Kidney (tissue), 14 donors: ENCODE data around the gene PDE3B. TPM values are rescaled to one million over a fixed set of nuclear protein-coding genes. Genes with fewer than 3 reads are reported as not detected.
"Not testable (repeated sequence)": the region's sequence is repeated elsewhere in the genome, so short reads cannot be mapped to it uniquely, and the experiment has no call there.

Experiments
- DNase-seq, 5 donors: peaks; one replicate each; pipeline ENCODE4 v3.0.0-alpha.2; 2013 to 2020
- FAIRE-seq: peaks from 2 replicates; lab custom pipeline; 2012; peaks lifted over from hg19 to GRCh38; lab: Jason Lieb, UNC
- H3K27ac ChIP-seq, 2 donors: one replicate each; pipeline ENCODE4 v1.7.0; 2013; ENCODE audit warnings: low read depth in 2 of 2, low read length in 2 of 2, inconsistent platforms in 1 of 2
- H3K27me3 ChIP-seq: one replicate; pipeline ENCODE4 v1.7.1; 2013; ENCODE audit warnings: low read length, inconsistent platforms; ENCODE audit not compliant: control insufficient read depth, insufficient read depth
- H3K36me3 ChIP-seq, 3 donors: one replicate each; pipeline versions ENCODE4 v1.7.0 to v1.7.1; 2013; ENCODE audit warnings: low read length in 3 of 3, control low read depth in 1 of 3, inconsistent platforms in 1 of 3; ENCODE audit not compliant: insufficient read depth in 3 of 3, control insufficient read depth in 2 of 3
- H3K4me1 ChIP-seq, 3 donors: one replicate each; pipeline versions ENCODE4 v1.7.0 to v1.7.1; 2013; ENCODE audit warnings: low read length in 3 of 3, inconsistent platforms in 1 of 3, low read depth in 1 of 3; ENCODE audit not compliant: control insufficient read depth in 2 of 3, insufficient read depth in 2 of 3
- H3K4me3 ChIP-seq, 3 donors: one replicate each; pipeline versions ENCODE4 v1.7.0 to v1.8.1; 2013; ENCODE audit warnings: low read length in 3 of 3, control low read depth in 1 of 3, inconsistent platforms in 1 of 3
- H3K9ac ChIP-seq, 3 donors: one replicate each; pipeline versions ENCODE4 v1.7.0 to v1.7.1; 2013; ENCODE audit warnings: low read length in 3 of 3, control low read depth in 1 of 3, inconsistent platforms in 1 of 3
- H3K9me3 ChIP-seq, 3 donors: one replicate each; pipeline versions ENCODE4 v1.7.0 to v1.7.1; 2013; ENCODE audit warnings: low read length in 3 of 3, control low read depth in 1 of 3, inconsistent platforms in 1 of 3; ENCODE audit not compliant: control insufficient read depth in 2 of 3, insufficient read depth in 1 of 3
- CTCF ChIP-seq: IDR thresholded peaks from 3 replicates; pipeline ENCODE4 v1.5.1; 2012; ENCODE audit warnings: mild to moderate bottlenecking, moderate library complexity, borderline replicate concordance; ENCODE audit not compliant: insufficient read depth; ENCODE audit errors: extremely low read depth
- intact Hi-C: fragments of 100-400 bp; cut with DNase I; formaldehyde crosslinking; loops from one replicate; pipeline ENCODE4 v1.11.1; 2022
- polyA plus RNA-seq: library from polyadenylated mRNA; stranded (reverse); fragments of 350-450 nt; fragmentation: Illumina TruSeq; extraction: RNeasy Lipid Tissue Mini Kit (QIAGEN cat#74804); gene quantifications from one replicate; pipeline ENCODE4 v1.2.3, GENCODE V29; 2014; ENCODE audit warnings: low read depth, low replicate concordance; ENCODE audit not compliant: insufficient read depth
- total RNA-seq: library from RNA; stranded (reverse); fragmentation: NEBNext Ultra II Directional; extraction: Animal tissue kit (Norgen Biotek cat#: 25700); gene quantifications from one replicate; pipeline ENCODE4 v1.2.1, GENCODE V29; 2021
- donor health status: control.
- donor health status: control.
- donor health status: control.
- donor health status: control.
- donor health status: control.
- donor health status: DM: yes; HTN: yes; CAD: no.
- donor health status: Normal renal cell carcinoma (clear cell type).

The PDE3B gene
- total and polyA plus RNA-seq, 2 donors from 2014 or later, result 0.99 to 7.4 TPM

DNA sequence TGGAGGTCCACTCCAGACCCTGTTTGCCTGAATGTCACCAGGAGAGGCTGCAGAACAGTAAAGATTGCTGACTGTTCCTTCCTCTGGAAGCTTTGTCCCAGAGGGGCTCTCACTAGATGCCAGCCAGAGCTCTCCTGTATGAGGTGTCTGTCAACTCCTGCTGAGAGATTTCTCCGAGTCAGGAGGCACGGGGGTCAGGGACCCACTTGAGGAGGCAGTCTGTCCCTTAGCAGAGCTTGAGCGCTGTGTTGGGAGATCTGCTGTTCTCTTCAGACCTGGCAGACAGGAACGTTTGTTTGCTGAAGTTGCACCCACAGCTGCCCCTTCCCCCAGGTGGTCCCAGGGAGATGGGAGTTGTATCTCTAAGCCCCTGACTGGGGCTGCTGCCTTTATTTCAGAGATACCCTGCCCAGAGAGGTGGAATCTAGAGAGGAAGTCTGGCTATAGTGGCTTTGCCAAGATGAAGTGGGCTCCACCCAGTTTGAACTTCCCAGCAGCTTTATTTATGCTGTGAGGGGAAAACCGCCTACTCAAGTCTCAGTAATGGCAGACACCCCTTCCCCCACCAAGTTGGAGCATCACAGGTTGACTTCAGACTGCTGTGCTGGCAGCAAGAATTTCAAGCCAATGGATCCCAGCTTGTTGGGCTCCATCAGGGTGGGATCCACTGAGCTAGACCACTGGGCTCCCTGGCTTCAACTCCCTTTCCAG lies 99.4 kb downstream of the PDE3B start:
- Histone ChIP-seq H3K36me3 (no peaks in the 10 kb centered on the region), H3K27me3 (no peaks in the 10 kb centered on the region), H3K27ac (no peak overlapping the region)

GRCh38 chr11:14743667-14744066 lies 100.1 kb downstream of the PDE3B start:
- H3K9ac ChIP-seq, H3K9me3 ChIP-seq, H3K27ac ChIP-seq, H3K27me3 ChIP-seq, DNase-seq, H3K36me3 ChIP-seq, H3K4me3 ChIP-seq, intact Hi-C loops, H3K4me1 ChIP-seq, FAIRE-seq: not testable (repeated sequence)

More for the DNA sequence above, 99.4 kb downstream of the PDE3B start:
- Histone ChIP-seq H3K4me3 (no peak overlapping the region), H3K9me3 (peaks cover 0 to 4% (median 0%) of the 10 kb centered on the region in 3 donors), H3K9ac (no peak overlapping the region), H3K4me1 (no peaks in the 10 kb centered on the region)
- FAIRE-seq (no peak), DNase-seq (no peak)
- intact Hi-C loops, result no loop called here
- TF ChIP-seq CTCF, result no peak

DNA sequence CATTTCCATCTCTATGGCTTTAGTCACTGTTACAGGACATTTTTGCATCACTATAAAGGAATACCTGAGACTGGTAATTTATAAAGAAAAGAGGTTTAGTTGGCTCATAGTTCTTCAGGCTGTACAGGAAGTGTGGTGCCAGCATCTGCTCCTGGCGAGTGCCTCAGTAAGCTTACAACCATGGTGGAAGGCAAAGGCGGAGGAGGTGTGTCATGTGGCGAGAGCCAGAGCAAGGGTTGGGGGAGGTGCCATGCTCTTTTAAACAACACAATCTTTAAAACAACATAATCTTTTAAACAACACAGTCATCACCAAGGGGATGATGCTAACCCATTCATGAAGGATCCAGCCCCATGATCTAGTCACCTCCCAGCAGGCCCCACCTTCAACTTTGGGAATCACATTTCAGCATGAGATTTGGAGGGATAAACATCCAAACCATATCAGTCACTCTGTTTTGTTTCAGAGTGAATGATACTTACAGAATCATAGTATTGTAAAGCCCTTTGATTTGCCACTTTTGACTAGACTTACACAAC lies 103.3 kb downstream of the PDE3B start:
- H3K27ac ChIP-seq, result no peak overlapping the region
- no peaks in the 10 kb centered on the region for H3K9me3 ChIP-seq
- H3K27me3 ChIP-seq, result no peaks in the 10 kb centered on the region
- no peak for TF ChIP-seq CTCF
- H3K4me3 ChIP-seq, result no peak overlapping the region
- no peaks in the 10 kb centered on the region for H3K4me1 ChIP-seq
- DNase-seq (no peak), FAIRE-seq (no peak)
- H3K36me3 ChIP-seq, result no peaks in the 10 kb centered on the region
- intact Hi-C loops, result no loop called here
- no peak overlapping the region for H3K9ac ChIP-seq

GRCh38 chr11:14748090-14748489 lies 104.5 kb downstream of the PDE3B start:
- Histone ChIP-seq H3K9ac (no peak overlapping the region), H3K27ac (no peak overlapping the region), H3K36me3 (no peaks in the 10 kb centered on the region), H3K4me1 (no peaks in the 10 kb centered on the region), H3K27me3 (no peaks in the 10 kb centered on the region), H3K9me3 (no peaks in the 10 kb centered on the region), H3K4me3 (no peak overlapping the region)
- intact Hi-C loops, result no loop called here
- FAIRE-seq (no peak), DNase-seq (no peak)
- no peak for TF ChIP-seq CTCF
